Measurements from ENCODE around the gene ADARB2. TPM values are rescaled to one million over a fixed set of nuclear protein-coding genes. Genes with fewer than 3 reads are reported as not detected.
"Not testable (repeated sequence)": the region's sequence is repeated elsewhere in the genome, so short reads cannot be mapped to it uniquely, and the experiment has no call there.

ADARB2 gene
- total RNA-seq, 4 donors from 2014 or later = 2.3 to 3.7 (median 2.6) TPM

GRCh38 chr10:1465993-1466764, 271.1 kb downstream of the ADARB2 start:
- no peak overlapping the region for H3K27ac ChIP-seq (replicated peaks in 1 of 4)
- no peak for DNase-seq (ENCODE audit: extremely low spot score)
- no peaks in the 10 kb centered on the region for H3K4me1 ChIP-seq
- WGBS = 57% methylated on average over 16 of the region's 19 CpGs
- intact Hi-C loops (cut with DNase I) = no loop called here
- H3K9me3 ChIP-seq = no peaks in the 10 kb centered on the region
- no peaks in the 10 kb centered on the region for H3K36me3 ChIP-seq
- peaks cover 0 to 45% (median 3%) of the 10 kb centered on the region in 4 donors for H3K27me3 ChIP-seq
- H3K4me3 ChIP-seq = no peak overlapping the region
- TF ChIP-seq EP300 (IDR thresholded peaks at IDR 0.05) = no peak
- no peak for TF ChIP-seq POLR2AphosphoS5 (IDR thresholded peaks at IDR 0.05)
- no peak for TF ChIP-seq CTCF (IDR thresholded peaks at IDR 0.05)

- no peak overlapping the region for H3K27ac ChIP-seq (replicated peaks in 1 of 4)
- no peaks in the 10 kb centered on the region for H3K9me3 ChIP-seq
- no peaks in the 10 kb centered on the region for H3K36me3 ChIP-seq
- H3K27me3 ChIP-seq = peaks cover 0 to 41% (median 3%) of the 10 kb centered on the region in 4 donors
- no peak overlapping the region for H3K4me3 ChIP-seq
- WGBS = 64% methylated on average over 17 of the region's 19 CpGs
- no peak for DNase-seq (ENCODE audit: extremely low spot score)
- no peaks in the 10 kb centered on the region for H3K4me1 ChIP-seq
- TF ChIP-seq POLR2A (IDR thresholded peaks at IDR 0.05; ENCODE audit: low read depth) = no peak
- no peak for TF ChIP-seq EP300 (IDR thresholded peaks at IDR 0.05)
- TF ChIP-seq CTCF (IDR thresholded peaks at IDR 0.05) = no peak
- TF ChIP-seq POLR2AphosphoS5 (IDR thresholded peaks at IDR 0.05) = no peak
- intact Hi-C loops (cut with DNase I) = no loop called here
Observed at GRCh38 chr10:1465418-1465911, 271.9 kb downstream of the ADARB2 start.

DNA sequence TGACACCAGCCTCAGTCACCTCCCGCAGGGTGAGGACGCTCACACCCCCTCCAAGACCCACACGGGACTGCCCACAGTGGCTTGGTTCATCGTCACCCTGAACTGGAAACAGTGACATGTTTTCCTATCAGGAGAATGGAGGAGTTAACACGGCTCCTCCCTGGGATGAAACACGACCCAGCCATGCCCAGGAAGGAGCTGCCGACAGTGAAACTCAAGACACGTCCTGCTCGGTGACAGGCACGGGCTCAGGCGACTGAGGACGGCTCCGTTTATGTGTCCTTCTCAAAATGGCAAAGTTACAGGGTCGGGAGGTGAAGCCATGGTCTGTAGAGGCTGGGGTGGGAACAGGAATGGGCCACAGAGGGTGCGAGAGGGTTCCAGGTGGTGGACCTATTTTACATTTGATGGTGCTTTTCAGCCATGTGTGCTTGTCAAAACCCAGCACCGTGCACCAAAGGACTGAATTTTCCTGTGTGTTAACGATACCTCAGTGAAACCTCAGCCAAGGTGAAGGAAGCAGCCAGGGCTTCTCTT, 272.4 kb downstream of the ADARB2 start:
- H3K4me1 ChIP-seq = no peaks in the 10 kb centered on the region
- 39% methylated on average over 16 of the region's 17 CpGs for WGBS
- TF ChIP-seq POLR2AphosphoS5 (IDR thresholded peaks at IDR 0.05) = no peak
- no peak for TF ChIP-seq CTCF (IDR thresholded peaks at IDR 0.05)
- TF ChIP-seq POLR2A (IDR thresholded peaks at IDR 0.05; ENCODE audit: low read depth) = no peak
- no peak for TF ChIP-seq EP300 (IDR thresholded peaks at IDR 0.05)
- peaks cover 0 to 40% (median 3%) of the 10 kb centered on the region in 4 donors for H3K27me3 ChIP-seq
- no peak overlapping the region for H3K4me3 ChIP-seq
- H3K36me3 ChIP-seq = no peaks in the 10 kb centered on the region
- H3K27ac ChIP-seq (replicated peaks in 1 of 4) = no peak overlapping the region
- no peak for DNase-seq (ENCODE audit: extremely low spot score)
- no peaks in the 10 kb centered on the region for H3K9me3 ChIP-seq
- intact Hi-C loops (cut with DNase I) = no loop called here

DNA sequence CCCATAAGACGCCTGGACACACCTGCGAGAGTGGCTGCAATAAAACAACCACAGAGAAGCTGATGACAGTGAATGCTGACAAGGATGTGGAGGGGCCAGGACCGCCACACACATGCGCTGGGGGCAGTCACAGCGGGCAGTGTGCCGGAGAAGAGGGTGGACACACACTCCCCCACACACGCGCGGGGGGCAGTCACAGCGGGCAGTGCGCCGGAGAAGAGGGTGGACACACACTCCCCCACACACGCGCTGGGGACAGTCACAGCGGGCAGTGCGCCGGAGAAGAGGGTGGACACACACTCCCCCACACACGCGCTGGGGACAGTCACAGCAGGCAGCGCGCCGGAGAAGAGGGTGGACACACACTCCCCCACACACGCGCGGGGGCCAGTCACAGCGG, 273.4 kb downstream of the ADARB2 start:
- DNase-seq (ENCODE audit: extremely low spot score); H3K9me3 ChIP-seq; H3K4me3 ChIP-seq; H3K4me1 ChIP-seq; H3K36me3 ChIP-seq; intact Hi-C loops (cut with DNase I); H3K27ac ChIP-seq (replicated peaks in 1 of 4): not testable (repeated sequence)
- peaks cover 0 to 38% (median 3%) of the 10 kb centered on the region in 4 donors for H3K27me3 ChIP-seq
- WGBS = 87% methylated on average over 24 of the region's 26 CpGs

DNA sequence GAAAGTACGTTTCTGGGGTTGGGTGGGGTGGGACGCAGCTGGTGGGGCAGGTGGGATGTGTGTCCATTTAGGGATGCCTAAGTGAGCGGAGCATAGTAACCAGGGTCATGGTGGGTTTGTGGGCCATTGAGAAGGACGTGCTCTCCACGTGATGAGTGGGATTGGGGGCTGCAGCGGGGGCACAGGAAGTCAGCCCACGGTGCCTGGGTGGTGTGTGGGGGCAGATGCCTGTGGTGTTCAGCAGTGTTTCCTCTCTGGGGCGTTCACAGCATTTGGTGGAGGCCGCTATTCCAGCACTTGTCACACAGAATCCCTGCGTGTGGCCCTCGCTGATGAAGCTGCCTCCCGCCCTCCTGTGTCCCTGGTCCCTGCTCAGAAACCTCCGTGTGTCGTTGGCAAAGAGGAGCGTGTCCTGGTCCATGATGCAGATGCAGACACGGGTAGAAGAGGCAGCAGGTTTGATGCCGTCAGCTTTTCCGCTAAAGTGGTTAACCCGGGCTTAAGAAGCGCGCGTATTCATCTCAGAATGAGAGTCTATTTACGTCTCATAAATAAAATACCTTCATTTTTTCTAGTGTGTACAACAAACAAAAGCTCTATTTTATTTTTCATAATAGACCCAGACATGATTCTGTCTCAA, 274.2 kb downstream of the ADARB2 start:
- no peak for TF ChIP-seq CTCF (IDR thresholded peaks at IDR 0.05)
- no peak for TF ChIP-seq POLR2A (IDR thresholded peaks at IDR 0.05; ENCODE audit: low read depth)
- no peak for TF ChIP-seq EP300 (IDR thresholded peaks at IDR 0.05)
- TF ChIP-seq POLR2AphosphoS5 (IDR thresholded peaks at IDR 0.05) = no peak
- intact Hi-C loops (cut with DNase I) = no loop called here
- Histone ChIP-seq H3K4me3 (no peak overlapping the region), H3K36me3 (no peaks in the 10 kb centered on the region), H3K27ac (replicated peaks in 1 of 4) (no peak overlapping the region), H3K9me3 (no peaks in the 10 kb centered on the region), H3K27me3 (peaks cover 0 to 33% (median 3%) of the 10 kb centered on the region in 4 donors), H3K4me1 (no peaks in the 10 kb centered on the region)
- 86% methylated on average over 22 of the region's 23 CpGs for WGBS
- no peak for DNase-seq (ENCODE audit: extremely low spot score)

Measured in esophagus muscularis mucosa (tissue), 4 donors.